HG03095 (cell line): ENCODE measurements around the gene RAB31.

Experiments
- ATAC-seq: cut with Tn5 transposase; IDR thresholded peaks from one replicate; pipeline ENCODE4 v1.9.1; 2021; ENCODE audit warnings: moderate library complexity; ENCODE audit not compliant: unreplicated experiment

RAB31 gene

DNA sequence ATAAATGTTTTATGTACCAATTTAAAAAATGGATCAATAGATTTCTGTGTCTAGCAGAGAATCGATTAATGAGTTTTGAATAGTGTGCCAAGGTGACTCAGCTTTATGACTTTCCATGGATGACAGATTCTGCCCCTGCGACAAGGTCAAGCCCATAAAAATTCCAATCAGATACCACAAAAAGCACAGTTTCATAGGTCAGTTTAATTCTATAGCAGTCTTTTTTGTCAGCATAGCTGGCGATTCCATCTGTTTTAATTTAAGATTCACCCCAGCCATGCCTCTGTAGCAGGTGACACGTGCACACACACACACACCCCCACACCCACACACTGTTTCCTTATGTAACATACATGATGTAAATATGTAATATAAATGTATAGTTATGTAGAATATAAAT is 28.9 kb downstream of the RAB31 start:
- ATAC-seq = no peak

DNA sequence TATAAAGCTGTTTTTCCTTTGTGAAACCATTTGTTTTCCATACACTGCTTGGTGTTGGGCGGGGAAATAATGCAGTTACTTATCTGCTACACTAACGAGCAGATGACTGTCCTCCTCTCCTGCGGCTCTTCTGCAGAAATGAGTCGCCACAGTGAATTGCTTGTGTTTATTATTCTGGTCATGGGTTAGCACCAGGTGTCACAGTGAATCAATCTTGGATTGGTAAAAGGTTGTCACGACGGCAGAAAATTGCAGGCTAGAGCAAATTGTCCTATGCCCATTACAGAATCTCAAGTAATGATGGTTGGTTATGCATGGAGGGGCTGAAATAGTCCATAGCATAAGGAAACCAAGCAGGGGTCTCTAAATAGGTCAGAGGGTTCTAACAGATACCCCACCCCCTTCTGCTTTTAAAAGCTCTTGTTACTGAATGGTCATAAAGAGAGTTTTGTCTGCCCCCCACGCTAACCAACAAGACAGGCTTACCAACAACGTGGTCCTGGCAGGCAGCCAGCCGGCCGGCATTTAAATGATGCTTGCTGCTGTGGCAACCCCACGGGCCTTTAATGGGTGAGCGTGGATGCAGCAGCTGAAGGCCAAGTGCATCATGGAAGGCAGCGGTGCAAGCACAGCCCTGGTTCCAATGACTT is 29.5 kb downstream of the RAB31 start:
- ATAC-seq = no peak

GRCh38 chr18:9738266-9738969 is 30.3 kb downstream of the RAB31 start:
- no peak for ATAC-seq

DNA sequence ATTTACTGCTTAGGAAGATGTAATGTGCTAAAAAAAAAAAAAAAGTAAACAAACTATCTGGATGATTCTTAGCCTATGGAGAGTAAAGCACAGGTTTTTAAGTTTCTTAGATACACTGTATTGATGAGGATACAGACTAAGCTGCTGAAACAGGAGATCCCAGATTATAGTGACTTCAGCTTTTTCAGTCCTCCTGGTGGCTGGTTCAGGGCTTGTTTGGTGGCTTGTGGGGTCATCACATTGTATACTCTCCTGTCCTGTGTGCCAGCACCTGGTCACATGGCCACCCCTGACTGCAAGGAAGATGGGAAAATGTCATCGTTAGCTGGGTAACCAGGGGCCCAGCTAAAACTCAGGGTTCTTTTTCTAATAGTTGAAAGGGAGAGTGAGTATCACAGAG is 31.4 kb downstream of the RAB31 start:
- no peak for ATAC-seq

DNA sequence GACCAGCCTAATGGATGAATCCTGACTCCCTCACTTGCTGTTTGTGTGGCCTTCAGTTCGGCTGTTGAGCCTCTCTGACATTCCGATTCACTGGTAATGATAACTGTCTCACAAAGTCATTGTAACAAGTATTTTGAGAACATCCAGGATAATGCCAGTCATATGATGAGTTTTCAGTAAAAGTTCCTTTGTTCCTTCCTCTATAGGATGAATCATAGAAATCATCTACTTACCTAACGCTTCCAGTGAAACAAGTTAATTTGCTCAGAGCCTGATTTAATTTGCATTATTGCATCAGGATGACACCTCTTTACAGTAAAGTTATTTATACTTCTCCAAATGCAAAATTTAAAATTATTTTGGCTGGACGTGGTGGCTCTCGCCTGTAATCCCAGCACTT is 32.0 kb downstream of the RAB31 start:
- no peak for ATAC-seq

- ATAC-seq = no peak
Measured at GRCh38 chr18:9741406-9741792, 33.3 kb downstream of the RAB31 start.

GRCh38 chr18:9741793-9742523 is 33.9 kb downstream of the RAB31 start:
- no peak for ATAC-seq

- ATAC-seq = no peak
Measured at GRCh38 chr18:9742524-9743131, 34.5 kb downstream of the RAB31 start.

- no peak for ATAC-seq
Measured at GRCh38 chr18:9743200-9744016, 35.3 kb downstream of the RAB31 start.

GRCh38 chr18:9746958-9747357 is 38.9 kb downstream of the RAB31 start:
- no peak for ATAC-seq

DNA sequence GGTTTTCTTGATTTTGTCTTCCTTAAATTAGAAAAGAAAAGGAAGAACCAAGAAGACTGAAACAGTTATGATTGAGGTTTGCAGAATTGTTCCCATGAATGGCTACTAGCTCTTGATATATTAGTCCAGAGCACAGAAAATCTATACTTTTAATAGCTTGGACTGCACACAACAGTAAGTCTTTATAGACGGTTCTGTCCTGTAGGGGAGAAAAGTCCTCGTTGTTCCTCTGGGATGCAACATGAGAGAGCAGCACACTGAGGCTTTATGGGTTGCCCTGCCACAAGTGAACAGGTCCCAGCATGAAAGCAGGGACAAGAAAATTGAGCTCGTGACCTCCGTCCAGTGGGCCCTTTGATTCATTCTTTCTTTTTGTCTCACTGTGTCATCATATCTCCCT is 41.5 kb downstream of the RAB31 start:
- no peak for ATAC-seq

- no peak for ATAC-seq
Measured at GRCh38 chr18:9750112-9750511, 42.0 kb downstream of the RAB31 start.

DNA sequence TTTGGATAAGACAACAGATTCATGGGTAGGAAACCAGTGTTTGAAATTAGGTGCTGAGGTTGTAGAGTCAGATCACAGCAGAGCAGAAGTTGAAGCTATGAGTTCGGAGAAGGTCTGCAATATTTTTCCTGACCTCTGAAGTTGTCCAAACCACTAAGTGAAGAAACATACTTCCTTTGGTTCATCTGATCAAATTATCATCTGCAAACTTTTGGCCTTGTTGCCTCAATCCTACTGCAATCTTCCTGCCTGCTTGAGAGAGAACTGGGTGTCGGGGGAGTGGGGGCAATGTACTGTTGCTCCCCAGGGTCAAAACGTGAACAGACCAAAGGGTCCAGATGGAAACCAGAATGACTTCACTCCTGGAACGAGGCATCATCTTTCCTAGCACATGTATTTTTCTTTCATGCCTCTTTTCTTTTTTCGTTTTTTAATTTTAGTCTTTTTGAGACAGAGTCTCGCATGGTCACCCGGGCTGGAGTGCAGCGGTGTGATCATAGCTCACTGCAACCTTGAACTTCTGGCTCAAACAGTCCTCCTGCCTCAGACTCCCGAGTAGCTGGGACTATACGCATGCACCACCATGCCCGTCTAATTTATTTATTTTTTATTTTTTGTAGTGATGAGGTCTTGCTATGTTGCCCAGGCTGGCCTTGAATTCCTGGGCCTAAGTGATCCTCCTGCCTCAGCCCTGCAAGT is 42.7 kb downstream of the RAB31 start:
- ATAC-seq = no peak

- ATAC-seq = no peak
Measured at GRCh38 chr18:9751371-9752031, 43.4 kb downstream of the RAB31 start.

DNA sequence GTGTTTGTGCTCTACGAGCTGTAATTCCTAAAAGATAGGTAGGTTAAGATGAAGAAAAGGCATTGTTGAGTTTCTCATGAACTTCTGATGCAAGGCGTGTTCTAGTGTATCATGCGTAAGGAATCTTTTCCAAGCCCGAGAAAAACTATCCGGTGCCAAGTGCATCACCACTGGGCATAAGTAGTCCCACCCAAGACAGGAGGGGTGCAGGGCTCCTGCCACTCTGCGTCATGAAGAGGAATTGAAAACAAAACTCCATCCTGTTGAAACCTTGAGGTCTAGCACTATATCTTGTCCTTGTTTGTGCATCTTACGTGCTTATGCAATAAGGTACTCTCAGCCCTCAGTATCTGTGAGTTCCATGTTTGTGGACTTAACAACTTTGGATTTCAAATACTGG is 45.7 kb downstream of the RAB31 start:
- no peak for ATAC-seq

DNA sequence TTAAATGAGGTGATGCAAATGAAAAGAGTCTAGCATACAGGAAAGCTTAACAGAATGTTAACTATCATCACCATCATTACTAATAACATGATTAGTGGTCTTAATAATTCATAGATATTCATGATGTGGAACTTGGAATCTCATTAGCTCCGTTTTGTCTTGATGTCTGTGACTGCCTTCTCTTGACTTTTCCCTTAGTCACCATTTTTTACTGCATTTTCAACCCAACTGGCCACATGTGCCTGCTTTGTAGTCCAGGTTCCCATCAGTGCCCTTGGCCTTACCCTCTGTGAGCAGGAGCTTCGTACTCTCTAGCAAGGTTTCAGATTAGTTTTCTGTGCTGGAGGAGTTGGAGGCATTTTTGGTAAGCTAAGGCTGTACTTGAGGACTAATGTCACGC is 47.0 kb downstream of the RAB31 start:
- ATAC-seq = no peak

DNA sequence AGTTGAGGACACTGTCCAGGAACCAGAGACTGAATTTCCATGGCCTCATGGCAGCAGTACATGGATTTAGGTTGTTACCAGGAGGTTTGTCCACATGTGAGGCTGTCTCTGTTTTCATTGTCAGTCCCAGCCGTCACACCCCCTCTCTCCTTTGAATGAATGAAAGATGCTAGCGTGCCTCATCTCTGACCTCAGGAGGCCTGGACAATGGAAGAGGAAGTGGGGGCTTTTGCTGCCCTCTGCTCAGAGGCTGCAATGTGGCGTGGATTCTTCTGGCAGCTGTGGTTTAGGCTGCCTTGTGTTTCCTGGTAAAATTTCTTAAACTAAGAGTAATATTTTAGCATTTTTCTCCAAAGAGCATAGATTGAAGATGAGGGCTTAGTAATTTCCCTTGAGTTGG is 47.5 kb downstream of the RAB31 start:
- ATAC-seq = no peak

DNA sequence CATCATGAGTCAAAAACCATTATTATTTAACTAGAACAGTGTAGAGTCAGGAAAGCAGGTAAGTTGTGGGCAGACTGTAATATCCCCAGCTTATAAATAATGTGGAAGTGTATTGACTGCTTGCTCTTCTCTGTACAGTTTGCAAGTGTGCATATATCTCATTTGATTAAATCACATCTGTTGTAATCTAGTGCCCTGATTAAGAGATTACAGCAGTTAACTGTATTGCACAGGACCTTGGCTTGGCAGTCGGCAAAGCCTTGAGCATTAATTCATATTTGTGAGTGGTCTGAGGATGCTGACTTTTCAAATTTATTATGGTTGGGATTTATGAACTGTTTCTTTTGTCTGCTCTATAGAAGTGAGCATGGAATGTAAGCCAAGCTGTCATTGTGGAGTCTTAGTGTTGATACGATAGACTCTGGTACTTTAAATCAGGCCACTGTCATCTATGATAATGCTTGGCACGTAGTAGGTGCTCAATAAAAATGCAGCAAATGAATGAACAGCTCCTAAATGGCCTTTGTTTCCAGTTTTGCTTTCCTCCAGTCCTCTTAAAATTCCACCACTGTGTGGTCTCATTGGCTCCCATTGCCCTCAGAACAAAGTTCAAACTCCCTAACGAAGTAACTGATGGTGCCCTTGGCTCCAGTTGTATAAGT is 48.3 kb downstream of the RAB31 start:
- no peak for ATAC-seq

DNA sequence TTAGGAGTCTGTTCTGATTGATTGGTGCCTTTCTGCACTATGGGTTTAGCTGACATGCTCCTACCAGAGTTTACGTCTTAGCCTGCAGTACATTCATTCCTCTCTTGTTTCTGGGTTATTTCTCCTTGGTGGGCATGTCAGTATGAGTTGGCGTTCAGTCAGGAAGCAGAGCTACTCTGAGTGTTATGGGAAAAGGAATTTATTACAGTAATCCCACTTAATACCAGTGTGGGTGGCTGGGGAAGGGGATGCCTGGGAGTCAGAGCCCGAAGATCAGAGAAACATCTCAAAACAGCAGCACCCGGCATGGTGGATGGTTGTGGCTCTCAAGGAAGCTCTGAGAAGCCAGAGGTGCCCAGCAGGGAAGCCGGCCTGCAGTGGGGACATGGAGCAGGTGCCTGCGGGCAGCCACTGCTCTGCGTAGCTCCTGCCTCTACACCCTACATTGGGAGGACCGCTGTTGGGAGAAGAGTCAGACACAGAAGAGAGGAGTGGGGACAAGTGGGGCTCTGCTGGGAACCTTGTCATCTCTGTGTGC is 48.9 kb downstream of the RAB31 start:
- ATAC-seq = no peak
